Activated T-cell treated with anti-CD3 and anti-CD28 coated beads, Interleukin-2, amount 50 U/mL, for 24 hours (primary cell): ENCODE data around the gene DNAH8.
"Not testable (repeated sequence)": the region's sequence is repeated elsewhere in the genome, so short reads cannot be mapped to it uniquely, and the experiment has no call there.

Experiments used
- DNase-seq: peaks from one replicate; pipeline ENCODE4 v3.0.0-alpha.2; 2020
- H3K27ac Mint-ChIP-seq: 2 replicates; pipeline ENCODE4 v1.8.0; 2020; ENCODE audit warnings: mild to moderate bottlenecking, mixed read lengths
- H3K27me3 Mint-ChIP-seq: 2 replicates; pipeline ENCODE4 v1.8.0; 2020; ENCODE audit warnings: mixed read lengths
- H3K36me3 Mint-ChIP-seq: 2 replicates; pipeline ENCODE4 v1.8.0; 2020; ENCODE audit warnings: low read depth, mixed read lengths
- H3K4me1 Mint-ChIP-seq: 2 replicates; pipeline ENCODE4 v1.8.0; 2020; ENCODE audit warnings: low read depth, mixed read lengths
- H3K4me3 Mint-ChIP-seq: 2 replicates; pipeline ENCODE4 v1.8.0; 2020; ENCODE audit warnings: mild to moderate bottlenecking, moderate library complexity, mixed read lengths
- H3K9me3 Mint-ChIP-seq: 2 replicates; pipeline ENCODE4 v1.8.0; 2020; ENCODE audit warnings: mixed read lengths

Gene DNAH8

DNA sequence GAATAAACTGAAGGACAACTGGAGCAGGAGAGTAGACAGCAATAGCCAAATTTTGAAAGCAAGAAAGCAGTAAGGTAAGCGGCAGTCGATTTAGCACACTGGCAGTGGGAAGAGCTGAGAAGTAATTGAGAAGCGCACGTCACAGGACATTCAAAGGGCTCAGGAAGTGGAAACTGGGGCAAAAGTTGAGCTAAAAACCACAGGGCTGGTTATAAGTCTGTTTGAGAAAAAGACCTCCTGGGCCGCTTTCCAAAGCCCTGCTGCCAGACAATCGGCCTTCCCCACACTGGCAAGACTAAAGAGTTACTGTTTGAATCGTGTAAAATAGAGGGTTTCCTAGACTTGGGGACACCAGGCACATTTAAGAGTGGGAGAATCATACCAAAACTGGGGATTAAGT is 161.4 kb downstream of the DNAH8 start:
- peaks cover 2% of the 10 kb centered on the region for H3K27me3 Mint-ChIP-seq
- no peak overlapping the region for H3K27ac Mint-ChIP-seq
- peaks cover 4% of the 10 kb centered on the region for H3K9me3 Mint-ChIP-seq
- no peaks in the 10 kb centered on the region for H3K36me3 Mint-ChIP-seq
- peaks cover 12% of the 10 kb centered on the region for H3K4me1 Mint-ChIP-seq
- no peak overlapping the region for H3K4me3 Mint-ChIP-seq
- DNase-seq = no peak

DNA sequence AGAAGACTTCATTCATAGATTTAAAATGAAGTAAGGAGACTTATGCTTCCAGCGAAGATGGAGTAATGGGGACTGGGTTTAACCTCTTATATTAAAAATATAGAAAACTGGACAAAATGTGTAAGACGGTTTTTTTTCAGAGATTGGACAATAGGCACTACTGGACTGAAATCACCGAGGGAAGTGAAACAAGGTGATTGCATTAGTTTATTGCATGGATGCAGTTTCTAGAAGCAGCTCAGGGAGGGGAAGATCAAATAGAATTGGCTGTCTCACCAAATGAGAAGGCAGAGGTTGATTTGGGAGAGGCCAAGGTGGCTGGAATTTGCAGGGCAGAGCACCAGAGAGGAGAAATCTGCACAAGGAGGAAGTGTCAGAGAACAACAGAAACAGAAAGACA is 162.6 kb downstream of the DNAH8 start:
- no peak overlapping the region for H3K4me3 Mint-ChIP-seq
- no peak overlapping the region for H3K27ac Mint-ChIP-seq
- no peak for DNase-seq
- H3K4me1 Mint-ChIP-seq = peaks cover 12% of the 10 kb centered on the region
- peaks cover 8% of the 10 kb centered on the region for H3K9me3 Mint-ChIP-seq
- H3K36me3 Mint-ChIP-seq = no peaks in the 10 kb centered on the region
- no peaks in the 10 kb centered on the region for H3K27me3 Mint-ChIP-seq

DNA sequence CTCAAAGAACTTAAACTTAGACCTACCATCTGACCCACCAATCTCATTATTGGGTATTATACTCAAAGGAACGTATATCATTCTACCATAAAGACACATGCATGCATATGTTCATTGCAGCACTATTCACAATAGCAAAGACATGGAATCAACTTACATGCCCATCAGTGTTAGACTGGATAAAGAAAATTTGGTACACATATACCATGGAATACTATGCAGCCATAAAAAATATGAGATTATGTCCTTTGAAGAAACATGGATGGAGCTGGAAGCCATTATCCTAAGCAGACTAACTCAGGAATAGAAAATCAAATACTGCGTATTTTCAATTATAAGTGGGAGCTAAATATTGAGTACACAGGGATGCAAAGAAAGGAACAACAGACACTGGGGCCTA is 167.0 kb downstream of the DNAH8 start:
- H3K27ac Mint-ChIP-seq = no peak overlapping the region
- peaks cover 8% of the 10 kb centered on the region for H3K9me3 Mint-ChIP-seq
- H3K27me3 Mint-ChIP-seq = no peaks in the 10 kb centered on the region
- H3K36me3 Mint-ChIP-seq = no peaks in the 10 kb centered on the region
- no peaks in the 10 kb centered on the region for H3K4me1 Mint-ChIP-seq
- no peak for DNase-seq
- H3K4me3 Mint-ChIP-seq = no peak overlapping the region

DNA sequence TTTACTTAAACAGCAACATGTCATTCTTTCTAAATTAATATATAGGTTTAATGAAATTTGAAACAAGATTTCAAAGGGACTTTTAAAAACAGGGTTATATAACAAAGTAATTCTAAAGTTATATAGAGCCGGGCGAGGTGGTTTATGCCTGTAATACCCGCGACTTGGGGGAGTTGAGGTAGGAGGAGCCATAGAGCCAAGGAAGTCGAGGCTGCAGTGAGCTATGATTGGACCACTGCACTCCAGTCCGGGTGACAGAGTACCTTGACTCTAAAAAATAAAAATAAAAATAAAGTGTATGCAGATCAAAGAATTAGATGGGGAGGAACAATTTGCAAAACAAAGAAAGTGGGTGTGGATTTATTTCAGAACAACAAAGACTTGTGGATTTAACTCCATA is 182.4 kb downstream of the DNAH8 start:
- Mint-ChIP-seq H3K4me3 (no peak overlapping the region), H3K27ac (no peak overlapping the region), H3K27me3 (peaks cover 7% of the 10 kb centered on the region), H3K36me3 (no peaks in the 10 kb centered on the region), H3K9me3 (no peaks in the 10 kb centered on the region), H3K4me1 (no peaks in the 10 kb centered on the region)
- DNase-seq = no peak

DNA sequence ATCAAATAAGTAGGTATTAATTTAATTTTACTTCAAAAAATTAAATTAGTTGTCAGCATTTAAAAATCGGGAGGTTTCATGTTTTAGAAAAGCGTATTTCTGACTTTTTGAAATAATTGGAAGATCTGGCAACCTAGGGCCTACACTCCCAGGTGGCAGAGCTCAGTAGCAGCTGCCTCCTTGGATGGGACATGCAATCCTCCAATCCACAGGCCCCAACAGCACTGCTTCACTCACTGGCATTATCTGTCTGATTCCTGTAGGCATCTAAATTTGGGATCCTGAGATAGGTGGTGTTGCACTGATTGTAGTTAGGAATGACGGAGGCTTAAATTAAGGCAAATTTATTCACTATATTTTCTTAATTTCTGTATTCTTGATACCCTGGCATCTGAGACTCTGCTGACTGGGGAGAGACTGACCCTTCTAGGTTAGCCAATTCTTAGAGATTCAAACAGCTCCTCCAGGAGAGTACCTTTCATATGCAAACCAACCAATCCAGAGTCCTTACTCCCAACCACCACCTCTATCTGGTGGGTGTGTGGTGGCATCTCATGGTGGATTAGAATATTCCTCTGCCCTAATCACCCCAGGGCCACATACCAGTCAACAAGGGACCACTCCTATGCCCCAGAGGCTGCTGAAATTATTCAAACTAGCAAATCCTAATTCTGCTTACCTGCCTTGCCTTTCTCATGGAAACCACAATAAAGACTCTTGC is 186.9 kb downstream of the DNAH8 start:
- Mint-ChIP-seq H3K4me1 (no peaks in the 10 kb centered on the region), H3K36me3 (no peaks in the 10 kb centered on the region), H3K9me3 (no peaks in the 10 kb centered on the region), H3K27ac (no peak overlapping the region), H3K4me3 (no peak overlapping the region), H3K27me3 (peaks cover 9% of the 10 kb centered on the region)
- no peak for DNase-seq

DNA sequence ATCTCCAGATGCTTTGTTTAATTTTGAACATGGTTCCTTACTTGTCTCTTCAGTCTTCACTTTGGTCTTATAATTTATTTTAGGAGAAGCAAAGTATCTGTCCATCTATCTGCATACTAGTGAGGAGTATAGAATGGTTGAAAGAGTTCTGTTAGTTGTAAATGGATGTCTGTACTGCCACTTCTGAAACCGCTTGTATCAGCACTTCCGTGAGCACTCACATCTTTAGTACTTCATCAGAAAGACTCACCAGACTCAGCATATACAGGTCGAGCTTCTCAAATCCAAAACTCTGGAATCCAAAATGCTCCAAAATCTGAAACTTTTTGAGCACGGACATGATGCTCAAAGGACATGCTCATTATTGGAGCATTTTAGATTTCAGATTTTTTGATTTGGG is 191.5 kb downstream of the DNAH8 start:
- H3K27me3 Mint-ChIP-seq = peaks cover 7% of the 10 kb centered on the region
- no peak overlapping the region for H3K4me3 Mint-ChIP-seq
- H3K9me3 Mint-ChIP-seq = no peaks in the 10 kb centered on the region
- H3K27ac Mint-ChIP-seq = no peak overlapping the region
- H3K4me1 Mint-ChIP-seq = no peaks in the 10 kb centered on the region
- no peak for DNase-seq
- no peaks in the 10 kb centered on the region for H3K36me3 Mint-ChIP-seq

DNA sequence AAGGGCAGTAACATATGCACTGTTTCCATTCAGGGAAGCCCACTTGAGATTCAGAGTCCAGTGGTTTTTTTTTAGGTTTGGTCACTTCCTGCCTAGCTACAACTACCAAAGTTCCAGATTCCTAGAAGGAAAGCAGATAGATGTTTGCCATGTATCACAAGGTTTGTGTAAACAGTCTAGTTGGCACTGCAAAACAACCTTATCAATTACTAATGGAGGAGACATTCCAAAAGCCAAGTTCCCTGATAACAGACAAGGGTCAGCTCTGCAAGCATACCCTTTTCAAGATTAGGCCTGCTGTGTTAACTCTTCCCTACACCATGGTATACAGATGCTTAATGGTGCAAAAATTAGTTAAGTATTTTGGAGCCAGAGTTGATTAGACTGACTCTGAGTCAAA is 192.2 kb downstream of the DNAH8 start:
- Mint-ChIP-seq H3K27me3 (peaks cover 7% of the 10 kb centered on the region), H3K9me3 (no peaks in the 10 kb centered on the region), H3K4me1 (no peaks in the 10 kb centered on the region), H3K27ac (no peak overlapping the region), H3K4me3 (no peak overlapping the region), H3K36me3 (no peaks in the 10 kb centered on the region)
- no peak for DNase-seq

DNA sequence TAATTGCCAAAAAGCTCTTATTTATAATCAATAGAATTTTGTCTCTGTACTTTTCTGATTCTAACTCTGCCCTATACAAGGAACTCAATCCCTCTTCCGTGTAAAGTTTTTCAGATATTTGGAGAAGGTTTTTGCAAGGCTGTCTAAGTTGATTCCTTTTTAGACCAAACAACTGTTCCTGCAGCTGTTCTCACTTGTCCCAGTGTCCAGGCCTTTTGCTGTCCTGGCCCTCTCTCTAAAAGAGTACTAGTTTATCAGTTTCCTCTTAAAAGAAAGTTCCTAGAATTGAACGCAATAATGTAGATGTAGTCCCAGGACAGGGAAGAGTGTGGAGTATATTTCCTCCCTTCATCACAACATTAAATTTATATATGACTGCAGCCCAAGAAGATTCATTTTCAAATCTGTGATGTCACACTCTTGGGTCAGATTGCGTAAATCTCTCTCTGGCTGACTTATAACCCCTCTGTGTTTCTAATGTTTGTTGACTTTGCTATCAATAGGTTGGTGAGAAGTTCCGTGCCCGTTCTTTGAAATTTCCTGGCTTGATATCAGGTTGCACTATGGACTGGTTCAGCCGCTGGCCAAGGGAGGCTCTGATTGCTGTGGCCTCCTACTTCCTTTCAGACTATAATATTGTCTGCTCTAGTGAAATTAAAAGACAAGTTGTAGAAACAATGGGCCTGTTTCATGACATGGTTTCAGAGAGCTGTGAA is 194.1 kb downstream of the DNAH8 start:
- DNase-seq = no peak
- Mint-ChIP-seq H3K27ac (no peak overlapping the region), H3K36me3 (no peaks in the 10 kb centered on the region), H3K4me3 (no peak overlapping the region), H3K4me1 (no peaks in the 10 kb centered on the region), H3K9me3 (no peaks in the 10 kb centered on the region), H3K27me3 (peaks cover 1% of the 10 kb centered on the region)

DNA sequence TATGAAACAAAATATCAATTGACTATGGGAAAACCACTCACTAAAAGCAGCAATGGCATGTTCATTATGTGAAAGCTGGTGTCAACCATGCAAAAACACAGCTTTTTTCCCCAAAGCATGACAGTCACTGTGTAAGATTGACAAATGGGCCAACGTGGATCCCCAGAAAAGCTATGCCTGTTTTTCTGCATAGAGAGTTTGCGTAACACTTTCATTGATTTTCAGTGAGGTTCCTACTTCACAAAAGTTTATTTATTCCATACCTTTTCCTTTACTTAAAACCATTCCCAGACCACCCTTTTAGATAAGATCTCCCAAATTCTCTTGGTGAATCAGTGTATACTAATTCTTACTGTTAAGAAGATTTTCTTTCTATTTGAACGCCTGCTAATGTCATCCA is 195.1 kb downstream of the DNAH8 start:
- Mint-ChIP-seq H3K36me3 (no peaks in the 10 kb centered on the region), H3K4me1 (no peaks in the 10 kb centered on the region), H3K27ac (no peak overlapping the region), H3K27me3 (no peaks in the 10 kb centered on the region), H3K4me3 (no peak overlapping the region), H3K9me3 (no peaks in the 10 kb centered on the region)
- DNase-seq = no peak

DNA sequence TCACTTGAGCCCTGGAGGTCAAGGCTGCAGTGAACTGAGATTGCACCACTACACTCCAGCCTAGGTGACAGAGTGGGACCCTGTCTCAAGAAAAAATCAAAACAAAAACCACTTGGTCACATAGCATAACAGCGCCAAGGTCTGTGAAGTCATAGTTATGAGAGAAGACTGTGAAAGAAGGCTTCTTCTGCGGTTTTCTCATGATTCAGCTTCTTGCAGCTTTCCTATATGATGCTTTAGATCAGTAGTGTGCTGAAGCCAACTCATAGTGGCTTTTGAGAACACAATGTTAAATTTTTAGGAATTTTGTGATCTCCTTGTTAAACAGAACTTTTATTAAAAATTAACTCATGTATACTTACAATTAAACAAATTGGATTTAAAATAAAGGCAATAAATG is 197.3 kb downstream of the DNAH8 start:
- H3K4me3 Mint-ChIP-seq = no peak overlapping the region
- H3K27me3 Mint-ChIP-seq = no peaks in the 10 kb centered on the region
- no peaks in the 10 kb centered on the region for H3K36me3 Mint-ChIP-seq
- no peak overlapping the region for H3K27ac Mint-ChIP-seq
- H3K9me3 Mint-ChIP-seq = no peaks in the 10 kb centered on the region
- no peak for DNase-seq
- no peaks in the 10 kb centered on the region for H3K4me1 Mint-ChIP-seq

DNA sequence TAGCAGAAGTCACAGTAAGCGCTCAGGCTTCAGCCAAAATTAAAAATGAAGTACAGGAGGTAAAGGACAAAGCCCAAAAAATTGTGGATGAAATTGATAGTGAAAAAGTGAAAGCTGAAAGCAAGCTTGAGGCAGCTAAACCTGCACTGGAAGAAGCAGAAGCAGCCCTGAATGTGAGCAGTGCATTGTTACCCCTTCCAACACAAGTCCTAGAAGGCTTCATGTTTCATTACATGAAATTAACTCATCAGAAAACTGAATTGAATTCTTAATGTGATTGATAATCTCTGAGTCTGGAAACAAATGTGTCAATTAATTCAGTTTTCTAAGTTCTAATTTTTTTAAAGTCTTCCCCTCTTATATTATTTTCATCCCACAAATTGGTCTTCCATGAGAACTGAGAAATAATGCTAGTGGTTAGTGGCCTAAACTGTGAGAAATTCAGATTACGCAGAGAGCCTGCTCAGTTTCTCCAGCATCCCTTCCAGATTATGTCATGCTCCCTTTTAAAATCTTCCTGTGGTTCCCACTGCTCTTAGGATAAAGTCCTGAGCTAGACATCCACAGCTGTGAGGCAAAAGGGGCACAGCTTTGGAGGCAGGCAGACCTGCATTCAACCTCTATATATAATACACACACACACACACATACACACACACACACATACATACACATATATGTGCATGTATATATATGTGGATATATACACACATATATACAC is 200.3 kb downstream of the DNAH8 start:
- no peaks in the 10 kb centered on the region for H3K4me1 Mint-ChIP-seq
- DNase-seq = no peak
- H3K9me3 Mint-ChIP-seq = no peaks in the 10 kb centered on the region
- H3K27me3 Mint-ChIP-seq = no peaks in the 10 kb centered on the region
- H3K36me3 Mint-ChIP-seq = no peaks in the 10 kb centered on the region
- no peak overlapping the region for H3K27ac Mint-ChIP-seq
- H3K4me3 Mint-ChIP-seq = no peak overlapping the region

DNA sequence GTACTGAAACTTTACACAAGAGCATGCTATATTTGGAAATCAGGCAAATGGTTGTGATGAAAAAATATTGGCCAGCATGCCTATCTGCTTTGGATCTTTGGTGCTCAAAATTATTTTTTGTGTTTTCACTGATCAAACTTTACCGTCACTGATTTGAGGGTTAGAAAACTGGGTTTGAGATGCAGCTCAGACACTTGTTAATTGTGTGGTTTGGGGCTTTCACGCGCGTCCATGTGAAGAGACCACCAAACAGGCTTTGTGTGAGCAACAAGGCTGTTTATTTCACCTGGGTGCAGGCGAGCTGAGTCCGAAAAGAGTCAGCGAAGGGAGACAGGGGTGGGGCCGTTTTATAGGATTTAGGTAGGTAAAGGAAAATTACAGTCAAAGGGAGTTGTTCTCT is 206.4 kb downstream of the DNAH8 start:
- not testable (repeated sequence) for H3K27ac Mint-ChIP-seq

DNA sequence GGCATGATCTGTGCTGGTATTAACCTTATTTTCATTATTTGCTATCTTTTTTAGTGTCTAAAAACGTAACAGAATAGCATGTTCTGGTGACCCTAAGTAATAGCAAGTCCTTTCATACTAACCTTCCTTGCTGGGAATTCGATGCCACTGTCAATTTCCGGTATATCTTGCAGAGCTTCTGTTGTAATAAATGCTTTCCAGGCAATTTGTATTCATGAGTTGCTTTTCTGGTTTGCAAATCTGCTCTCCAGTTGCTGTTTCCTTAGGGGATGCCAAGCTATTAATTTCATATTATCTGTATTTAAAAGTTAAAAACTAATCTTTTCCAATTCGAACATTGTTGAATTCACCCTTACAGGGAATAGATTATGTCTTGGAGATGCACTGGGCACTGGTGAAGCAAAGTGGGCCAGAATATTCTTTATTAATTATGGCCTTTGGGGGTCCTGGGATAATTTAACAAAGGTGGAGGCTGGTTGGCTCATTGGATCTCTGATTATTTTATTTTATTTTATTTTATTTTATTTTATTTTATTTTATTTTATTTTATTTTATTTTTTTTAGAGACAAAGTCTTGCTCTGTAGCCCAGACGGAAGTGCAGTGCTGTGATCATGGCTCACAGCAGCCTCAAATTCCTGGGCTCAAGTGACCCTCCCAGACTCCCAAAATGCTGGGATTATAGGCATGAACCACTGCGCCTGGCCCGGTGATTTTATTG is 209.8 kb downstream of the DNAH8 start:
- no peaks in the 10 kb centered on the region for H3K9me3 Mint-ChIP-seq
- H3K4me3 Mint-ChIP-seq = no peak overlapping the region
- no peak for DNase-seq
- H3K4me1 Mint-ChIP-seq = no peaks in the 10 kb centered on the region
- H3K27me3 Mint-ChIP-seq = peaks cover 24% of the 10 kb centered on the region
- H3K27ac Mint-ChIP-seq = no peak overlapping the region
- no peaks in the 10 kb centered on the region for H3K36me3 Mint-ChIP-seq

More for the DNA sequence above, 206.4 kb downstream of the DNAH8 start:
- not testable (repeated sequence) for H3K4me1 Mint-ChIP-seq, DNase-seq, H3K4me3 Mint-ChIP-seq, H3K36me3 Mint-ChIP-seq, H3K9me3 Mint-ChIP-seq, H3K27me3 Mint-ChIP-seq

DNA sequence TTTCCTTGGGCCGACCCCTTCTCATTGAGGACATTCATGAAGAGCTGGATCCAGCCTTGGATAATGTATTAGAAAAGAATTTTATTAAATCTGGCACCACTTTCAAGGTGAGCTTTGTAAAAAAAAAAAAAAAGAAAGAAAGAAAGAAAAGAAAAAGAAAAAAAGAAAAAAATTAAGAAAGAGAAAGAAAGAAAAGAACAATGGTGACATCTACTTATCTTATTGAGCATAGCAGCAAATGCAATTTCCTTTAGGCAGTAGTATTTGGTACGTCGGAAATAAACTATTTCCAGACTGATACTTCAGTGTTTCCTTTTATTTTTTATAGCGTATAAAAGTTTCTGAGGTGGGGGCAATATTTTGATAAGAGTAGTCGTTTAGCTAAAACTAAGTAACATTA is 214.4 kb downstream of the DNAH8 start:
- H3K4me3 Mint-ChIP-seq = no peak overlapping the region
- H3K4me1 Mint-ChIP-seq = no peaks in the 10 kb centered on the region
- peaks cover 24% of the 10 kb centered on the region for H3K27me3 Mint-ChIP-seq
- no peaks in the 10 kb centered on the region for H3K36me3 Mint-ChIP-seq
- no peaks in the 10 kb centered on the region for H3K9me3 Mint-ChIP-seq
- no peak for DNase-seq
- H3K27ac Mint-ChIP-seq = no peak overlapping the region
